DMS 273 (cell line): ENCODE results near the gene ADAMTS7.
"Not testable (repeated sequence)": the region's sequence is repeated elsewhere in the genome, so short reads cannot be mapped to it uniquely, and the experiment has no call there.

ENCODE experiments used
- DNase-seq: peaks from one replicate; lab custom pipeline; 2025; ENCODE audit not compliant: unreplicated experiment; lab: John Stamatoyannopoulos, UW

The ADAMTS7 gene

DNA sequence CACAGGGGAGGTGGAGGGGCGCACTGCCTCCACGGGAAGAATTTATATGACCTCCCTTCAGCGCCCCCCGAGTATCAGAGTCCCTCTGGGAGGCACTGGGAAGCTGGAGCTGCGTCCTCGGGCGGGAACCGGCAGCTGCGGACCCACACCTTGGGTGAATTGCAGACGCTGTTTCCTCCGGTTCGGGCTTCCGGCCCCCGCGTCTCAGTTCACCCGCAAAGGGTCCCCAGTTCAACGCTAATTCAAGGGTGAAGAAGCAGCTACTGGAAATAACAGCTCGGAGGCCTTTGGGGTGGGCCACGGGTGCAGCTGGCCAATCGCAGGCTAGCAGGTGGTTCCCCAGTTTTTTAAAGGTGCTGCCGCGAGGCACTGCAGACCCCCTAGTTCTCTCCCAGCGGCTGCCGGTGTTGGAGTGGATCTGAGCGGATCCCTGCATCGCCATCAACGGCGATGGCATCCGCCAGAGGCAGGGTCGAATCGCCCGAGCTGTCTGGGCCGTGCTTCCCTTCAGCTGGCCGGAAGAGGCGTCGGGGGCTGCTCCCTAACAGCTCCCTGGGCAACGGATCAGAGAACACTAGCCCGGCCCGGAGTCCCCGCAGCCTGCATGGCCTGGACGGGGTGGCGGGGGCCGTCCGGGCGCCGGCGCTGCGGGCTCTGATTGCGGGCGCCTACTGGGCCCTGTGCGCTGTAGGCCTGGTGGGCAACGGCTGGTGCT, 19.4 kb upstream of the ADAMTS7 start:
- DNase-seq: no peak

GRCh38 chr15:78828920-78829319, 17.7 kb upstream of the ADAMTS7 start:
- no peak for DNase-seq

- no peak for DNase-seq
Measured at GRCh38 chr15:78822514-78822913, 11.2 kb upstream of the ADAMTS7 start.

- DNase-seq: no peak
Measured at GRCh38 chr15:78811825-78812183, 540 bp upstream of the ADAMTS7 start.

DNA sequence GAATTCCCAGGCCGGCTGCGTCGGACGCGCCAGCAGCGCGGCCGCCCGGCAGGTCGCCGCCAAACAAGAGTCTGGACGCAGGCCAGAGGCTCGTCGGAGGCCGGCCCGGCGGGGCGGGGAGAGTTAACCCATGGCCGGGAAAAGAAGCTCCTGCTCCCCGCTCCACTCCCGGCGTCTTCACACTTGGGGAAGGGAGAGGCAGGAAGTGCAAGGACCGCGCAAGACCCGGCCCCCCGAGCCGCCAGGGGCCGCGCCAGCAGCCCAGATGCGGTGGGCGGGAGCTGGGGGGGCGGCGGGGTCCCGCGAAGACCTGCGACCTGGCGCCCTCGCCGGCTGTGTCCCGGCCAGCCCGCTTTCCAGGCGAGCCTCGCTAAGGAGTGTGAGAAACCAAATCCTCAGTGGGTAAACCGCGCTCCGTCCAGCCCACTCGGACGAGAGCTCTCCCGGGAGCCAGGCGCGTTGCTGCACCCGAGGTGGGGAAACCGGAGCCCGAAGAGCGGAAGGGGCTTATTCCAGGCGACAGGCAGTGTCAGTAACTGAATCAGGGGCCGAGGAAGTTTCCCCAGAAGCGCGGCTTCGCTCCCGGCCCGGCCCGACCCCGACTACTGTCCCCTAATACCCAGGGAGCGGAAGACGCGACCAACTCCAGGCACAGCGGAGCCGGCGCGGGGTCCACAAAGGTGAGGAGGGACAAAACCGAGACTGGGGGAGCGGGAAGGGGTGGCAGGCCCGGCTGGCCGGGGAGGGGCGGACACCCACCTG, 721 bp downstream of the ADAMTS7 start:
- DNase-seq: peak; percentile 59

- no peak for DNase-seq
Measured at GRCh38 chr15:78810003-78810361, 1.3 kb downstream of the ADAMTS7 start.

DNA sequence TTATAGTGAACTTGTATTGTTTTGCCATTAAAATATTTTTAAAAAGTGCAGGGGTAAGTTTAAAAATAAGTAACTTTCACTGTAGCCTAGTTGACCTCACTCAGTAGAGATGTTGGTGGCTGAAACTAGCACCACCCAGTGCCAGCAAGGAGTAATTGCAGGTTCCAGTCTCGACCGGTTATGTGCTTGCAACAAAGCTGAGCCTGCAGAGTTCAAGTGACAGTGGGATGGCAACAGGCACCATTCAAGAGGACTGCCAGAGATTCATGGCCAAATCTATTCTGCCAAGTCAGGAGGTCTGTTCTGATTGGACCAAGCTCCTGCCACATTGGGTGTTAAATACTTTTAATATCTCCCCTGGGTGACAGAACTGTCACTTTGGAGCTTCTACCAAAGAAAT, 2.7 kb downstream of the ADAMTS7 start:
- peak; percentile 65 for DNase-seq

DNA sequence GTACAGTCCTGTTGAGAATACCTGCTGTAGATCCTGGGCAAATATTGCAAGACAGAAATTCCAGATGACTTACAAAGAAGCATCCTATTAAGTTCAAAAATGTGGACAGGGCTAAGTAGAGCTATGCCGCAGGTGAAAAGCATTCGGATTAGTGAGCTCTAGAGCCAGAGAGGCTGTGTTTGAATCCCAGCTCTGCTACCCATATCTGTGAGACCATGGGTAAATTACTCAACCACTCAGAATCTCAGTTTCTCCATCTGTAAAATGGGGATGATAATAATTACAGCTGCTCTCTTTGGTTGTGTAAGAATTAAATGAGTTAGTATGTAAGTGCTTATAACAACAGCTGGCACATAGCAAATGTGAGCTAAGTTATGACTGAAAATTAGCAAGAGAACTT, 3.9 kb downstream of the ADAMTS7 start:
- DNase-seq: no peak

DNA sequence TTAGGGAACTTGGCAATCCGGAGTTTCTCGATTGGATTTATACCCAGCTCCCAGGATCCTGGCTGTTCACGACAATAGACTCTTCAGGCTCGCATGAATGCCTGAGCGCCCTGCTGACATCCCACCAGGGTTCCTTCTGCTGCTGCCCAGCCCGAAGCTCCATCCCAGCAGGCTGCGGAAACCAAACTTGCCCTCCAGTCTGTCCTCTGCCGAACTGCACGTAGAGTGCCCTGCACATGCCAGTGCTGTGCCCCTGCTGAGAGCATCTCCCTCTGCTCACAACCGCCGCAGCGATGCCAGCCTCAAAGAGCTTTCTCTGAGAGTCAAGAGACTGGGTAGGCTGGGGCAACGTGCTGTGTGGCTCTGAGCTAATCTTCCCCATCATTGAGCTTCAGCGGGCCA, 6.9 kb downstream of the ADAMTS7 start:
- no peak for DNase-seq

- no peak for DNase-seq
Measured at GRCh38 chr15:78800806-78801205, 10.5 kb downstream of the ADAMTS7 start.

DNA sequence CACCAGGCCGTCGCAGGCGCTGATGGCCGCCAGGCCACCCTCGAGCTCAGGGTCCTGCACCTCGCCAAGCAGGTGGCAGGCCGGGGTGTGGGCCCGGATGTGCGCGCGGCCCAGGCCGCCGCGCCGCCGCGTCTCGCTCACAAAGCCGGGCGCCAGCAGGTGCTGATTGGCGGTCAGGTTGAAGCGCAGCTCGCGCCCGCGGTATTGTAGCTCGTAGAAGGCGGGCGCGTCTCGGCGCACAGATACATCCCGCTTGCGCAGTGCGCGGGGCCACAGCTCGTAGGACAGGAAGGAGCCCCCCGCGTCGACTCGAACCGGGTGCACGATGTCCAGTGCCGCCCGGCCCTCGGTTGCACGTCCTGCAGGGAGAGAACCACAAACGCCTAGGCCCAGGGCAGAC, 11.1 kb downstream of the ADAMTS7 start:
- no peak for DNase-seq

DNA sequence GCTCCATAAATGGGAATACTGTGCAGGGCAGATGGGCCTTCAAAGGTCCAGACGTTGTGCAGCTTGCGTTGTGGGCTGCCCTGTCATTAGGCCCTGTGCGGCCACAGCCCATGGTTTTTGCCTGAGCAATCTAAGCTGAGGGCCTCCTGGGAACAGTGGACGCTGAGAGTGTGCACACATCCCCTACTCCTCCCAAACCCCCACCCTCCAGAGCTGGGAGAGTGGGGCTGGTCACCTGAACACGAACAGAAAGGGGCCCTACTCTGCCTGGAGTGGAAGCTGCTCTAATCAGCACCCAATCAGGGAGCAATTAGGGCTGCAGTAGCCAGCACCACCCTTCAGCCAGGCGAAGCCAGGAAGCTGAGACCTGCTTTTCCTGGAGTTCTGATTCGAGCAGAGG, 12.2 kb downstream of the ADAMTS7 start:
- not testable (repeated sequence) for DNase-seq

GRCh38 chr15:78798355-78798754, 12.9 kb downstream of the ADAMTS7 start:
- DNase-seq: not testable (repeated sequence)

GRCh38 chr15:78797951-78798350, 13.3 kb downstream of the ADAMTS7 start:
- DNase-seq: no peak

DNA sequence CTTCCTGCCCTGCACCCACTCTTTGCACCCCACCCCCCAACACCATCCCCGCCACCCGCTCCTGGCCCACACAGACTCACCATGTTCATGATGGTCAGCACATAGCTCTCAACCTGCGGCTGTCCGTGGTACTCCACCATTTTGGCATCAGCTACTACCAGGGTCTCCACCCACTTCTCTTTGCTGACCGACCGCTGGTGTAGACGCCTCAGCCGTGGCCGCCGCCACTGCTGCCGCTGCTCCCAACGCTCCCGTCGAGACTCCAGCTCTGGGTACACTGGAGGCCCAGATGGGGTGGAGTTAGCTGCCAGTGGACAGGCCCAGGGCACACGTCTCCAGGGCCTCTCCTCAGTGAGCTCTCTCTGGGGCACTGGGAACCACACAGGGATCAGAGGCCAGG, 14.8 kb downstream of the ADAMTS7 start:
- no peak for DNase-seq

DNA sequence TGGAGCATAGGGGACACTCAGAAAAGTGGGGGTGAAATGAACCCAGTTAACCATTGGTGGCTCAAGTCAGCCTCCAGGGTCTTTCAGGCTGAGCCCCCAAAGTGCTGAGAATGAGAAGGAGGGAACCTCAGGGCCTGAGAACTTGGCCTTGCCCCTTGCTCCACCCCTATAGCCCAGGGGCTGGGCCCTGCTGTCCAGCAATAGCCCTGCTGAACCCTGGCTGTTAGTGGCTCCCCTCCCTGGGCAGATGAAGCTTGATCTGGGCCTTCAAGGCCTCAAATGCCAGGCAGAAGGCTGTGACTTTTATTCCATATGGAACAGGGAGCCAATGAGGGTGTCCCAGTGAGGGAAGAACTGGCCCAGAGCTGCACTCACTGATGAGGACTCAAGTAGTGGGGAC, 16.2 kb downstream of the ADAMTS7 start:
- DNase-seq: no peak

DNA sequence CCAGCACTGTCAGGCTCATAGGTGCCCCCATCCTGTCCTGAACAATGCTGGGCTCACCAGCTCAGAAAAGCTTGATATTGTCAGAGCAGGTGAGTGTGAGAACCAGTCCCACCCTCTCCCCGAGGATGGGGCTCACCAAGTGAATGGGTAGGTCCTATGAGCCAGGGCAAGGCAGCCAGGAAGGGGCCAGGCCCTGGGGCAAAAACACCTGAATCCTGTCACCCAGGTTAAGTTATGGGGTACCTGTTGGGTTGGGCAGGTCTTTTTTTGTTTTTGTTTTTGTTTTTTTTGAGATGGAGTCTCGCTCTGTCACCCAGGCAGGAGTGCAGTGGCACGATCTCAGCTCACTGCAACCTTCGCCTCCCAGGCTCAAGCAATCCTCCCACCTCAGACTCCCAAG, 16.8 kb downstream of the ADAMTS7 start:
- DNase-seq: not testable (repeated sequence)

- no peak for DNase-seq
Measured at GRCh38 chr15:78791357-78791756, 19.9 kb downstream of the ADAMTS7 start.

- DNase-seq: peak; percentile 17
Measured at GRCh38 chr15:78790027-78790426, 21.2 kb downstream of the ADAMTS7 start.

- DNase-seq: no peak
Measured at GRCh38 chr15:78789615-78790014, 21.6 kb downstream of the ADAMTS7 start.

- no peak for DNase-seq
Measured at GRCh38 chr15:78788016-78788660, 23.1 kb downstream of the ADAMTS7 start.

DNA sequence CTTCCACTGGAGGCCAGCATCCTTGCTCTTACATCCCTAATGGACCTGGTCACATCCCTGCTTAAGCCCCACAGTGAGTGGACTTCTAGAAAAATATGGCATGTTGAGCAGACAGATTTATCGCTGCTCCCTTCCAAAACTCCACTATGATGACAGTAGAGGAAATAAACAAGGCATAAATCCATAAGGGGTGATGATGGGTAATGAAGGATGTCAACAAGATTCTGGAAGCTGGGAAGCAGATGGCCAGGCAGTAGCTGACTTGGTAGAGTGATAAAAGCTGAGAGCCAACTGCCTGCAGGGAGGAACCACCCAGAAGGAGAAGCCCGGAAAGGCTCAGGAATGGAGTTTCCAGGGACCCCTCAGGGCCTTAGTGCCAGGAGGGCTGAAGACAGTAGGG, 28.9 kb downstream of the ADAMTS7 start:
- DNase-seq: peak; percentile 22
